PC-9 (cell line): ENCODE data around the gene RASL12.

Experiments used
- CTCF ChIP-seq: fragments of 200-600 bp; sonication (generic); conservative IDR thresholded peaks from 2 replicates; pipeline ENCODE4 v1.6.1; 2017; ENCODE audit warnings: mixed run types, antibody characterized with exemption, mild to moderate bottlenecking, moderate library complexity
- EZH2 ChIP-seq: fragments of 200-600 bp; sonication (generic); IDR thresholded peaks from 2 replicates; pipeline ENCODE4 v1.8.0; 2017; ENCODE audit warnings: antibody characterized with exemption, low read depth

GRCh38 chr15:65067645-65068402, at the start of gene RASL12:
- TF ChIP-seq EZH2 (no peak), CTCF (no peak)
